CD8-positive, alpha-beta memory T cell (primary cell): ENCODE measurements around the gene MYO1D. TPM values are rescaled to one million over a fixed set of nuclear protein-coding genes. Genes with fewer than 3 reads are reported as not detected.
"Not testable (repeated sequence)": the region's sequence is repeated elsewhere in the genome, so short reads cannot be mapped to it uniquely, and the experiment has no call there.

Experiments used
- CTCF ChIA-PET: fragments of 350-600 bp; sonication (Branson Sonifier 250); formaldehyde crosslinking; loops from one replicate; lab custom pipeline; 2021; ENCODE audit warnings: antibody characterized with exemption; lab: Charles Lee
- POLR2A ChIA-PET: fragments of 350-600 bp; sonication (Branson Sonifier 250); formaldehyde crosslinking; loops from one replicate; lab custom pipeline; 2021; ENCODE audit warnings: antibody characterized with exemption; lab: Charles Lee
- DNase-seq, 5 donors: peaks; one replicate each; pipeline versions ENCODE4 v3.0.0 to v3.0.0-alpha.2; 2020 to 2022; ENCODE audit warnings: mixed read lengths in 1 of 5
- H3K27ac ChIP-seq: one replicate; pipeline ENCODE4 v1.7.0; 2013; ENCODE audit warnings: low read depth, mild to moderate bottlenecking, low read length, moderate library complexity
- H3K27me3 ChIP-seq: 2 replicates; pipeline ENCODE4 v1.7.0; 2013; ENCODE audit warnings: low read length, mild to moderate bottlenecking; ENCODE audit not compliant: insufficient read depth, poor library complexity, severe bottlenecking
- H3K36me3 ChIP-seq: 2 replicates; pipeline ENCODE4 v1.7.0; 2013; ENCODE audit warnings: mild to moderate bottlenecking, low read length, moderate library complexity; ENCODE audit not compliant: insufficient read depth
- H3K4me1 ChIP-seq: 2 replicates; pipeline ENCODE4 v1.7.0; 2013; ENCODE audit warnings: mild to moderate bottlenecking, low read length, moderate library complexity; ENCODE audit not compliant: insufficient read depth
- H3K4me3 ChIP-seq: 2 replicates; pipeline ENCODE4 v1.7.0; 2013; ENCODE audit warnings: mild to moderate bottlenecking, low read length
- H3K9me3 ChIP-seq: 2 replicates; pipeline ENCODE4 v1.7.0; 2013; ENCODE audit warnings: mild to moderate bottlenecking, low read length
- H3K27ac Mint-ChIP-seq, 8 donors: one replicate each; pipeline ENCODE4 v1.8.0; 2020 to 2021; ENCODE audit warnings: mixed read lengths in 8 of 8, mild to moderate bottlenecking in 6 of 8, inconsistent platforms in 3 of 8, moderate library complexity in 3 of 8
- H3K27me3 Mint-ChIP-seq, 2 donors: one replicate each; pipeline ENCODE4 v1.8.0; 2020 to 2021; ENCODE audit warnings: mixed read lengths in 2 of 2, mild to moderate bottlenecking in 1 of 2, moderate library complexity in 1 of 2
- H3K36me3 Mint-ChIP-seq, 3 donors: one replicate each; pipeline ENCODE4 v1.8.0; 2020 to 2021; ENCODE audit warnings: mixed read lengths in 3 of 3, inconsistent platforms in 1 of 3, mild to moderate bottlenecking in 1 of 3
- H3K4me1 Mint-ChIP-seq, 3 donors: one replicate each; pipeline ENCODE4 v1.8.0; 2020 to 2021; ENCODE audit warnings: mixed read lengths in 3 of 3, inconsistent platforms in 1 of 3, mild to moderate bottlenecking in 1 of 3
- H3K4me3 Mint-ChIP-seq, 7 donors: one replicate each; pipeline ENCODE4 v1.8.0; 2020 to 2021; ENCODE audit warnings: mixed read lengths in 7 of 7, mild to moderate bottlenecking in 6 of 7, moderate library complexity in 4 of 7, inconsistent platforms in 2 of 7
- H3K9me3 Mint-ChIP-seq, 5 donors: one replicate each; pipeline ENCODE4 v1.8.0; 2020 to 2022; ENCODE audit warnings: mixed read lengths in 5 of 5, mild to moderate bottlenecking in 3 of 5, moderate library complexity in 2 of 5, inconsistent platforms in 1 of 5
- polyA plus RNA-seq: library from polyadenylated mRNA; unstranded; fragments of 300-500 nt; fragmentation: Illumina TruSeq; gene quantifications from one replicate; pipeline ENCODE4 v1.2.3, GENCODE V29; 2021
- total RNA-seq, 2 experiments: library from RNA; stranded (reverse); gene quantifications; one replicate each; pipeline ENCODE4 v1.2.3, GENCODE V29; 2021

MYO1D gene
- total and polyA plus RNA-seq, 3 experiments from 2014 or later: 9.0 to 15.8 (median 11.5) TPM

GRCh38 chr17:32714922-32715321, 162.0 kb downstream of the MYO1D start:
- H3K9me3 Mint-ChIP-seq, H3K27me3 Mint-ChIP-seq: not testable (repeated sequence)

GRCh38 chr17:32714206-32714605, 162.7 kb downstream of the MYO1D start:
- H3K9me3 ChIP-seq, H3K36me3 ChIP-seq, H3K4me3 ChIP-seq, CTCF ChIA-PET, H3K4me1 ChIP-seq, H3K4me3 Mint-ChIP-seq, H3K27ac Mint-ChIP-seq, H3K27me3 Mint-ChIP-seq, H3K27me3 ChIP-seq, POLR2A ChIA-PET, H3K27ac ChIP-seq, H3K4me1 Mint-ChIP-seq, H3K9me3 Mint-ChIP-seq, DNase-seq: not testable (repeated sequence)
- H3K36me3 Mint-ChIP-seq: peaks cover 4 to 22% (median 19%) of the 10 kb centered on the region in 3 donors

More at GRCh38 chr17:32714922-32715321, 162.0 kb downstream of the MYO1D start:
- H3K4me3 Mint-ChIP-seq, H3K36me3 ChIP-seq, H3K4me3 ChIP-seq, DNase-seq, H3K27me3 ChIP-seq, H3K9me3 ChIP-seq, CTCF ChIA-PET, POLR2A ChIA-PET, H3K4me1 Mint-ChIP-seq, H3K4me1 ChIP-seq, H3K27ac ChIP-seq, H3K27ac Mint-ChIP-seq: not testable (repeated sequence)
- peaks cover 4 to 26% (median 19%) of the 10 kb centered on the region in 3 donors for H3K36me3 Mint-ChIP-seq

GRCh38 chr17:32713081-32713480, 163.8 kb downstream of the MYO1D start:
- Mint-ChIP-seq H3K4me3 (no peak overlapping the region), H3K9me3 (peaks cover 0 to 4% (median 0%) of the 10 kb centered on the region in 5 donors), H3K27ac (no peak overlapping the region), H3K27me3 (no peaks in the 10 kb centered on the region), H3K36me3 (peaks cover 4 to 17% (median 15%) of the 10 kb centered on the region in 3 donors), H3K4me1 (peaks cover 0 to 5% (median 4%) of the 10 kb centered on the region in 3 donors)
- no peaks in the 10 kb centered on the region for H3K36me3 ChIP-seq
- ChIA-PET POLR2A (no interaction called here), CTCF (no interaction called here)
- H3K9me3 ChIP-seq: no peaks in the 10 kb centered on the region
- no peaks in the 10 kb centered on the region for H3K4me1 ChIP-seq
- no peak for DNase-seq
- no peak overlapping the region for H3K27ac ChIP-seq
- H3K27me3 ChIP-seq: no peaks in the 10 kb centered on the region
- no peak overlapping the region for H3K4me3 ChIP-seq

GRCh38 chr17:32709562-32709961, 167.4 kb downstream of the MYO1D start:
- Histone ChIP-seq H3K27ac (no peak overlapping the region), H3K9me3 (no peaks in the 10 kb centered on the region), H3K36me3 (no peaks in the 10 kb centered on the region), H3K27me3 (no peaks in the 10 kb centered on the region), H3K4me1 (no peaks in the 10 kb centered on the region), H3K4me3 (no peak overlapping the region)
- Mint-ChIP-seq H3K27me3 (no peaks in the 10 kb centered on the region), H3K9me3 (peaks cover 0 to 4% (median 0%) of the 10 kb centered on the region in 5 donors), H3K27ac (no peak overlapping the region), H3K4me3 (no peak overlapping the region), H3K4me1 (peaks cover 0 to 1% (median 0%) of the 10 kb centered on the region in 3 donors), H3K36me3 (peaks cover 4 to 16% (median 14%) of the 10 kb centered on the region in 3 donors)
- CTCF ChIA-PET: interaction anchor here (0.9 kb wide), 1 partner anchor 22 kb away, joined by 3 read pairs; no protein-coding TSS in a partner anchor
- DNase-seq: no peak
- POLR2A ChIA-PET: no interaction called here

- no peaks in the 10 kb centered on the region for H3K4me1 Mint-ChIP-seq
- H3K9me3 ChIP-seq: no peaks in the 10 kb centered on the region
- H3K4me3 Mint-ChIP-seq: no peak overlapping the region
- POLR2A ChIA-PET: no interaction called here
- H3K27me3 ChIP-seq: no peaks in the 10 kb centered on the region
- H3K27ac ChIP-seq: no peak overlapping the region
- no peaks in the 10 kb centered on the region for H3K36me3 ChIP-seq
- H3K27me3 Mint-ChIP-seq: no peaks in the 10 kb centered on the region
- DNase-seq: no peak
- CTCF ChIA-PET: interaction anchor here (1.9 kb wide), 1 partner anchor 43 kb away, joined by 5 read pairs; no protein-coding TSS in a partner anchor
- no peak overlapping the region for H3K4me3 ChIP-seq
- peaks cover 1 to 7% (median 2%) of the 10 kb centered on the region in 3 donors for H3K36me3 Mint-ChIP-seq
- H3K9me3 Mint-ChIP-seq: no peaks in the 10 kb centered on the region
- H3K27ac Mint-ChIP-seq: no peak overlapping the region
- H3K4me1 ChIP-seq: no peaks in the 10 kb centered on the region
Observed at GRCh38 chr17:32701871-32702270, 175.1 kb downstream of the MYO1D start.

- CTCF ChIA-PET: no interaction called here
- Mint-ChIP-seq H3K4me1 (no peaks in the 10 kb centered on the region), H3K27ac (no peak overlapping the region), H3K9me3 (no peaks in the 10 kb centered on the region), H3K4me3 (no peak overlapping the region), H3K27me3 (no peaks in the 10 kb centered on the region), H3K36me3 (peaks cover 3 to 4% (median 4%) of the 10 kb centered on the region in 3 donors)
- Histone ChIP-seq H3K9me3 (no peaks in the 10 kb centered on the region), H3K27me3 (no peaks in the 10 kb centered on the region), H3K27ac (no peak overlapping the region), H3K4me1 (no peaks in the 10 kb centered on the region), H3K4me3 (no peak overlapping the region), H3K36me3 (no peaks in the 10 kb centered on the region)
- no peak for DNase-seq
- POLR2A ChIA-PET: no interaction called here
Observed at GRCh38 chr17:32699247-32699646, 177.7 kb downstream of the MYO1D start.

- H3K4me1 Mint-ChIP-seq: peaks cover 3 to 10% (median 6%) of the 10 kb centered on the region in 3 donors
- peaks cover 3 to 9% (median 4%) of the 10 kb centered on the region in 3 donors for H3K36me3 Mint-ChIP-seq
Observed at GRCh38 chr17:32697728-32698625, 178.9 kb downstream of the MYO1D start.

GRCh38 chr17:32696426-32696825, 180.5 kb downstream of the MYO1D start:
- Mint-ChIP-seq H3K27ac (no peak overlapping the region), H3K4me3 (no peak overlapping the region), H3K36me3 (peaks cover 3 to 9% (median 4%) of the 10 kb centered on the region in 3 donors), H3K9me3 (no peaks in the 10 kb centered on the region), H3K27me3 (no peaks in the 10 kb centered on the region), H3K4me1 (peaks cover 16 to 23% (median 20%) of the 10 kb centered on the region in 3 donors)
- POLR2A ChIA-PET: no interaction called here
- Histone ChIP-seq H3K36me3 (no peaks in the 10 kb centered on the region), H3K4me3 (no peak overlapping the region), H3K27me3 (no peaks in the 10 kb centered on the region), H3K9me3 (no peaks in the 10 kb centered on the region), H3K27ac (no peak overlapping the region), H3K4me1 (no peaks in the 10 kb centered on the region)
- CTCF ChIA-PET: no interaction called here
- no peak for DNase-seq

More at GRCh38 chr17:32697728-32698625, 178.9 kb downstream of the MYO1D start:
- Histone ChIP-seq H3K4me3 (no peak overlapping the region), H3K36me3 (no peaks in the 10 kb centered on the region), H3K9me3 (no peaks in the 10 kb centered on the region), H3K27me3 (no peaks in the 10 kb centered on the region), H3K27ac (no peak overlapping the region), H3K4me1 (no peaks in the 10 kb centered on the region)
- Mint-ChIP-seq H3K4me3 (no peak overlapping the region), H3K27me3 (no peaks in the 10 kb centered on the region), H3K9me3 (no peaks in the 10 kb centered on the region), H3K27ac (no peak overlapping the region)
- DNase-seq: no peak
- POLR2A ChIA-PET: no interaction called here
- CTCF ChIA-PET: no interaction called here
